Esophagus squamous epithelium (tissue), 4 donors: ENCODE results near the gene HEXIM2.

Source experiments
- CTCF ChIP-seq, 6 experiments: fragments of 450-650 bp in 4 of 6; fragments of 200-600 bp in 2 of 6; sonication (generic) in 2 of 6; IDR thresholded peaks; one replicate each; pipeline ENCODE4 v1.5.1; 2016 to 2019; ENCODE audit warnings: antibody characterized with exemption in 6 of 6, mild to moderate bottlenecking in 4 of 6, moderate library complexity in 4 of 6
- POLR2A ChIP-seq, 4 donors: fragments of 450-650 bp; IDR thresholded peaks; one replicate each; pipeline ENCODE4 v1.6.1; 2017; ENCODE audit warnings: antibody characterized with exemption in 4 of 4, mild to moderate bottlenecking in 4 of 4, moderate library complexity in 3 of 4

- TF ChIP-seq CTCF (IDR thresholded peaks at IDR 0.05) (peak; percentile 98 to 99 (median 99)), POLR2A (IDR thresholded peaks at IDR 0.05) (no peak)
Observed at GRCh38 chr17:45197555-45198334, 36.1 kb downstream of the HEXIM2 start.
